Subcutaneous adipose tissue (tissue), 4 donors: ENCODE data around the gene SAE1. TPM values are rescaled to one million over a fixed set of nuclear protein-coding genes. Genes with fewer than 3 reads are reported as not detected.

ENCODE experiments used
- CTCF ChIP-seq: fragments of 450-650 bp; IDR thresholded peaks from one replicate; pipeline ENCODE4 v1.5.1; 2016; ENCODE audit warnings: low read depth, mild to moderate bottlenecking, control low read depth, antibody characterized with exemption, moderate library complexity
- total RNA-seq, 4 donors: library from RNA; depleted of rRNA; stranded (reverse); fragments of >200 nt; gene quantifications; one replicate each; pipeline ENCODE4 v1.1.0, GENCODE V29; 2016

Gene SAE1
- total RNA-seq, 4 donors from 2014 or later: 43.9 to 56.7 (median 51.4) TPM

DNA sequence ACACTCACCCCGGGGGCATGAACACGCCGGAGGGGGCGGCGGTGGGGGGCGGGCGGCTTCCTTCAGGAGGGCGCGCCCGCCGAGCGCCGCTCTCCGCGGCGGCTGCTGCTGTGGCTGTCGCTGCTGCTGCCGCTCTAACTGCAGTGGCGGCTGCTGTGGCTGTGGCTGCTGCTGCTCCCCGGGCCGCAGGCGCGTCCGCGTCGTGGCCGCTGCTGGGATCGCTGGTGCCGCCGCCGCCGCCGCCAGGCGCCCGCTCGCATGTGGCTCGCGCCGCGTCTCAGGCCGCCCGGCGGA is 100.2 kb downstream of the SAE1 start, which contains the start of gene BBC3:
Gene BBC3 (minus strand): TSS at position 279 of the 294 bp plus-strand sequence. CDS start 2,768 bp downstream, outside the sequence.
- TF ChIP-seq CTCF: no peak

DNA sequence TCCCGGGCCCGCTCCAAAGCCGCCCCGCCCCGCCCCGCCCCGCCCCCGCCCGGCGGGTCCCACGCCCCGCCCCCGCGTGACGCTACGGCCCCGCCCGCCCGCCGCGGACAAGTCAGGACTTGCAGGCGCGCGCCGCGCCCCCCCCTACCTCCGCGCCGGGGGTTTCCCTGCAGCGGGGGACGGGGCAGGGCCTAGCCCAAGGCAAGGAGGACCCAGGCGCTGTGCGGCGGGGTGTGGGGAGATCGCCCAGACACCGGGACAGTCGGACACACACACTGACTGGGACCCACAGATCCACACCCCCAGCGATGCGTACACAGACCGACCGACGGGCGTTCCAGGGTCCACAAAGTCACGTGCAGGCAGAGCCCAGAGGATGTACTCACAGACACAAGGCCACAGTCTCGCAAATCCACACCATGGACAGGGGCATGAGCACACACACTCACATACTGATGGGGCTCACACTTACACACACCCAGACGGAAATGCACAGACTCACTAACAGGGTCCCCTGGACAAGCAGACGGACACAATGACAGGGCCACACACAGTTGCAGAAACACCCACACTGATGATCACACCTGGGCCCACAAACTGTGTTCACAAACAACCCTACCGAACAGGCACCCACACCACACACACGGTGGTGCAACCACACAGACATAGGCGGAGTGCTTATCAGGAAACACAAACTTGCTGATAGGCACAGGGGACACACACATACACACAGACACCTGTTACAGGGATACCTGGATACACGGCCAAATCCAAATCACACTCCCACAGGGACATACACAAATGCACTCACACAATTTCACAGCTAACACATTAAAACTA is 100.8 kb downstream of the SAE1 start:
- TF ChIP-seq CTCF: no peak

DNA sequence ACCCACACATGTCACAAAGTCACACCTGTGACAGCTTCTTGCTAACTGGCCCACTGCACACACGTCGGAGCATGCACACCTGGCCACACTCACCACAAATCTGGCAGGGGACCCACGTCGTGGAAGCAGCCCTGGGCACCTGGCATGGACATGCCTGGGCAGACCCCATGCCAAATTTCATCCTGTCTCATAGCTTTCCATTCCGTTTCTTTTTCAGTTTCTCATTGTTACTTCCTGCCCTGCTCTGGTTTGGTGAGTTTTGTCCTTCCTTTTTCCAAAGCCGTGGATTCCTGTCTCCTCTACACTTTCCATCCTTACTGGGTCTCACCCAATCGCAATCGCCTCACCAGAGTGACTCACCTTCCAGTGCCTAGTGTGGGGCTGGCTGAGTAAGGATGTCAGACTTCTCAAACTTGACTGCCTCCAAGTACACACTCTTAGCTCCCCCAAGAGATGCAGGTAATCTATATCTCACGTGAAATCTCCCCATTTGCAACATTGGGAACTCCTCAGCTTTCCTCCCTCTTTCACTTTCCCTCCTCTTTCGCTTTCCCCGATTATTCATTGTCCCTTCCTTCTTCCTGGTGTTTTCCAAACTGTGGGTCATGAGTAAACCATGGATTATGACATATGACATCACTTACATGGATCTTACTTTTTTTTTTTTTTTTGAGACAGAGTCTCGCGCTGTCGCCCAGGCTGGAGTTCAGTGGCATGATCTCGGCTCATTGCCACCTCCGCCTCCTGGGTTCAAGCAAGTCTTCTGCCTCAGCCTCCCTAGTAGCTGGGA is 102.0 kb downstream of the SAE1 start:
- TF ChIP-seq CTCF: no peak

- no peak for TF ChIP-seq CTCF
These were observed 105.5 kb downstream of the SAE1 start for GRCh38 chr19:47236072-47236675.

DNA sequence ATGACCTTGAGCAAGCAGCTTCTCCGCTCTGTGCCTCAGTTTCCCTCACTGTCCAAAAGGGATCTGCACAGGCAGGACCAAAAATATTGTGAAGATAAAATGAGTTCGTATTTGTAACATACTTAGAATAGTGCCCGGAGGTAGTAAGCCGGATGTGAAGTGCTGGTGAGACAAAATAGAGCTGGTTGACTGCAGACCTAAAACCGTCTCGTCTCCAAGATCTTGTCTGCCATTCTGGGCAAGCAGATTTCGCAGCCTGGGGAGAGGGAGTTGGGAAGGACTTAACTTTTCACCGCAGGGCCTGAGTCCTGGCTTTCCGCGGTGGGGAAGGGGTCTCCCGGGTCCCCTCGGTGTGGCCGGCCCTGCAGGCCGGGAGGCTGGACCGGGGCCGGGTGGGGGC is 108.5 kb downstream of the SAE1 start:
- no peak for TF ChIP-seq CTCF

DNA sequence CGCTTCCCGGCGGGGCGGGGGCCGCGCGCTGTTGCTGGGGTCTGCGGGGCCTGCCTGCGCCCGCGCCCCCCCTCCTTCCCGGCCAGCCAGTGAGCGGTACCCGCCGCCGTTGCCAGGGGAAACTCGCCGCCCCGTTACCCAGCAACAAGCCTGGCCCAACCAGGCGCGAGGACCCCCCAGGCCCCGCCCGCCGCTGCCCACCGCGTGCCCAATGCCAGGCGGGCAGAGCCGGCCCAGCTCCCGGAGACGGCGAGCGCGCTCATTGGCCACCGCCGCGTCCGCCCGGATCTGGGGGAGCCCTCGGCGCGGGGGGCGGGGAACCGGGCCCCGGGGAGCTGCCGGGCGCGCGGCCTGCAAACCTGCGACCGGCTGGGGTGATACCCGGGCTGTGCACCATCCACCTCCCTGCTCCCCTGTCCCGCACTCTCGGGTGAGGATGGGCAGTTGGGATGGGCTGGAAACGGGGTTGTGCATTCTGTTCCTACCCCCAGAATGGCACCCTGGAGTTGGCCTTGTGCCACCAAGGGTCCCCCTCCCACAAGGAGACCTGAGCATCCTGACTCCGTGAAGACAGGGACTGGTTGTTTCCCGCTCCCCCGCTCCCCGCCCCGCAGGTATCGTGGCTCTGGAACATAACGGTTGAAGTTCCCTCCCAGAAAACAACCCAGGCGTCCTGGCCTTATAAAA is 109.1 kb downstream of the SAE1 start:
- TF ChIP-seq CTCF: no peak
